Left lung (tissue), 10 donors: Measurements from ENCODE around the gene SCLY. TPM values are rescaled to one million over a fixed set of nuclear protein-coding genes. Genes with fewer than 3 reads are reported as not detected.

Experiments
- ATAC-seq: fragments of 200-7000 bp; cut with Tn5 transposase; one replicate; pipeline ENCODE4 v1.9.1; 2020; ENCODE audit warnings: moderate library complexity
- DNase-seq, 4 donors: peaks; one replicate each; pipeline ENCODE4 v3.0.0-alpha.2; 2013 to 2020
- H3K27ac ChIP-seq, 2 donors: fragments of 200-600 bp; sonication (generic) in 1 of 2; one replicate each; pipeline versions ENCODE4 v1.5.0 to v1.8.0; 2020 to 2021
- H3K27me3 ChIP-seq, 2 donors: fragments of 200-600 bp; sonication (generic) in 1 of 2; one replicate each; pipeline versions ENCODE4 v1.5.0 to v1.8.0; 2020 to 2021
- H3K36me3 ChIP-seq, 2 donors: fragments of 200-600 bp; sonication (generic) in 1 of 2; one replicate each; pipeline versions ENCODE4 v1.5.0 to v1.8.0; 2020 to 2021
- H3K4me1 ChIP-seq, 2 donors: fragments of 200-600 bp; one replicate each; pipeline ENCODE4 v1.8.0; 2021
- H3K4me3 ChIP-seq, 2 donors: fragments of 200-600 bp; sonication (generic) in 1 of 2; one replicate each; pipeline versions ENCODE4 v1.5.0 to v1.8.0; 2020 to 2021; ENCODE audit warnings: mild to moderate bottlenecking in 1 of 2
- H3K9me3 ChIP-seq, 2 donors: fragments of 200-600 bp; sonication (generic) in 1 of 2; one replicate each; pipeline versions ENCODE4 v1.5.0 to v1.8.0; 2020 to 2021
- CTCF ChIP-seq, 2 donors: fragments of 200-600 bp; sonication (generic) in 1 of 2; IDR thresholded peaks; one replicate each; pipeline versions ENCODE4 v1.5.0 to v1.8.0; 2021; ENCODE audit warnings: antibody characterized with exemption in 2 of 2
- intact Hi-C, 2 donors: fragments of 100-400 bp; cut with DNase I; formaldehyde crosslinking; loops; one replicate each; pipeline versions ENCODE4 v1.11.2 to v1.14.2; 2022
- polyA plus RNA-seq, 6 donors: library from polyadenylated mRNA; unstranded; fragments of 120-200 nt; gene quantifications; one replicate each; pipeline ENCODE4 v1.2.1, GENCODE V29; 2013; ENCODE audit not compliant: insufficient read length in 6 of 6
- total RNA-seq, 2 donors: library from RNA; stranded (reverse); fragmentation: NEBNext Ultra II Directional; extraction: Animal tissue kit (Norgen Biotek cat#: 25700); gene quantifications; one replicate each; pipeline ENCODE4 v1.2.1, GENCODE V29; 2021
- donor health status: DM: no; HTN: yes; CAD: no.
- donor health status: DM: no; HTN: no; CAD: no.

The SCLY gene
- total and polyA plus RNA-seq, 8 donors, result 10.9 to 20.9 (median 15.2) TPM

GRCh38 chr2:238121511-238122286, 60.9 kb downstream of the SCLY start:
- peaks cover 0 to 36% of the 10 kb centered on the region in 2 donors for H3K27me3 ChIP-seq
- no peaks in the 10 kb centered on the region for H3K36me3 ChIP-seq
- no peak for ATAC-seq
- intact Hi-C loops, result no loop called here
- no peak for TF ChIP-seq CTCF (IDR thresholded peaks at IDR 0.05)
- peak in 1 of 4 donors; percentile 59 for DNase-seq
- H3K4me3 ChIP-seq, result no peak overlapping the region
- H3K4me1 ChIP-seq, result no peaks in the 10 kb centered on the region
- no peaks in the 10 kb centered on the region for H3K9me3 ChIP-seq
- H3K27ac ChIP-seq, result no peak overlapping the region

- no peak for TF ChIP-seq CTCF (IDR thresholded peaks at IDR 0.05)
- H3K4me1 ChIP-seq, result peaks cover 0 to 3% of the 10 kb centered on the region in 2 donors
- DNase-seq (peak in 1 of 4 donors; percentile 68), ATAC-seq (no peak)
- no peak overlapping the region for H3K4me3 ChIP-seq
- H3K27ac ChIP-seq, result no peak overlapping the region
- H3K36me3 ChIP-seq, result no peaks in the 10 kb centered on the region
- H3K9me3 ChIP-seq, result no peaks in the 10 kb centered on the region
- intact Hi-C loops, result no loop called here
- H3K27me3 ChIP-seq, result peaks cover 0 to 32% of the 10 kb centered on the region in 2 donors
Observed at GRCh38 chr2:238122287-238123217, 61.8 kb downstream of the SCLY start.

- no peak overlapping the region for H3K27ac ChIP-seq
- no peaks in the 10 kb centered on the region for H3K9me3 ChIP-seq
- peaks cover 0 to 35% of the 10 kb centered on the region in 2 donors for H3K27me3 ChIP-seq
- peaks cover 0 to 5% of the 10 kb centered on the region in 2 donors for H3K4me1 ChIP-seq
- intact Hi-C loops, result no loop called here
- no peak overlapping the region for H3K4me3 ChIP-seq
- peak in 1 of 4 donors; percentile 72 for DNase-seq
- ATAC-seq, result no peak
- TF ChIP-seq CTCF (IDR thresholded peaks at IDR 0.05), result no peak
- H3K36me3 ChIP-seq, result no peaks in the 10 kb centered on the region
Observed at GRCh38 chr2:238123218-238123971, 62.6 kb downstream of the SCLY start.

- ATAC-seq, result no peak
- TF ChIP-seq CTCF (IDR thresholded peaks at IDR 0.05), result no peak
- Histone ChIP-seq H3K27ac (no peak overlapping the region), H3K4me3 (no peak overlapping the region), H3K4me1 (peaks cover 0 to 5% of the 10 kb centered on the region in 2 donors), H3K36me3 (no peaks in the 10 kb centered on the region), H3K9me3 (no peaks in the 10 kb centered on the region), H3K27me3 (peaks cover 0 to 42% of the 10 kb centered on the region in 2 donors)
- peak in 1 of 4 donors; percentile 67 for DNase-seq
- intact Hi-C loops, result no loop called here
Observed at GRCh38 chr2:238123991-238124470, 63.2 kb downstream of the SCLY start.
